GM19193 (cell line): ENCODE results near the gene CPNE2.

ENCODE experiments used
- POLR2A ChIP-seq: IDR thresholded peaks from 4 replicates; pipeline ENCODE4 v1.6.1; 2011; ENCODE audit not compliant: insufficient read depth, insufficient read length; ENCODE audit errors: extremely low read depth

The CPNE2 gene

DNA sequence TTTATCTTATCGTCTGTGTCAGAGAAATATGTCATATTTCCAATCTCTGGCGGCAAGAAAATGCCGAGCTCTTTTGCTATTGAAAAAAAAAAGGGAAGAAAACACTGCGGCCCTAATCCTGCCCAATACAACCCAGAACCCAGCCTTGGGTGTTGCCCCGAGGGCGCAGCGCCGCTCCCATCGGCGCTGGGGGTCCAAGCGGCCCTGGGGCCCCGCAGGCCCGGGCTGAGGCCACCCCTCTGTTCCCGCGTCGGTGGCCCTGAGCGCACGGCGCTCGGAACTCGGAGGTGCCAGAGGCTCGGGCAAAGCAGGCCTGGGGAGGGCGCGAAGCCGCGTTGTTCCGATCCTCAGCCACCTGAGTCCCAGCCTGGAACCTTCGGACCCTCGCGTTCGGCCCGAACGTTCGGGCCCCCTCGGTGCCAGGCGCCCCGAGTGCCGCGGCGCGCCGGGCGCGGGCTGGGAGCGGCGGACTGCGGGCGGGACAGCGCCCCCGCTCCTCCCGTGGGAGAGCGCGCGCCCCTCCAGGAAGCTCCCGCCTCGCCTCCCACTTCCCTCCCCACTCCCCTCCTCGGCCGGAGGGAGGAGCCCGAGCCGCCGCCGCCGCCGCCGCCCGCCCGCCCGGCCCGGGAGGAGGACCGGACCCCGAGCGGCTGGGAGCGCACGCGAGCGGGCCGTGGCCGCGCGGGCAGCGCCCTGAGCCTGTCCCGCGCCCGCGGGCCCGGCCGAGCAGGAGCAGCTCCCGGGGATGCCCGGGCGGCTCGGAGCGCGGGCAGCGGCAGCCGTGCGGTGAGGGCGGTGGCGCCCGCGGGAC, at the start of gene CPNE2:
Gene CPNE2 (plus strand): TSS at position 609 of the 811 bp plus-strand sequence. CDS start 18,160 bp downstream, outside the sequence.
- peak; percentile 11 for TF ChIP-seq POLR2A

GRCh38 chr16:57043248-57043647, 49.1 kb upstream of the CPNE2 start:
- TF ChIP-seq POLR2A: no peak

GRCh38 chr16:57044931-57045693, 47.3 kb upstream of the CPNE2 start:
- TF ChIP-seq POLR2A: no peak

GRCh38 chr16:57045694-57046381, 46.5 kb upstream of the CPNE2 start:
- peak; percentile 18 for TF ChIP-seq POLR2A

DNA sequence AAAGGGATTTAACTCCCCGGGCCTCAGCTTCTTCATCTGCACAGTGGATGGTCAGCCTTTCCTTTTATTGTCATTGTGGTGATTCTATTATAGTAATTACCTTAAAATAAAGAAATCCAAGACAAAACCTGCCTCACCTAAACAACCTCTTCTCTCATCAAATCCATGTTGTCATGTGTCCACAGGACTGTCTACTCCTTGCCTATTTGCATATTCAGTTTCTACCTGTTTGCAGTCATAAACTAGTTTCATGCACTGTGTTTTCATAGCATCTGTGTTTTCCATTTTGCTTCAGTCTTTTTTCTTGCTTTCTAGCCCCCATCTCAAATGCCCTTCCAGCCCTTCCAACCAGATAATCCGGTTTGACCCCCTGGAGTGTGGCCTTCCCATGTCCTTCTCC, 44.3 kb upstream of the CPNE2 start:
- TF ChIP-seq POLR2A: no peak

DNA sequence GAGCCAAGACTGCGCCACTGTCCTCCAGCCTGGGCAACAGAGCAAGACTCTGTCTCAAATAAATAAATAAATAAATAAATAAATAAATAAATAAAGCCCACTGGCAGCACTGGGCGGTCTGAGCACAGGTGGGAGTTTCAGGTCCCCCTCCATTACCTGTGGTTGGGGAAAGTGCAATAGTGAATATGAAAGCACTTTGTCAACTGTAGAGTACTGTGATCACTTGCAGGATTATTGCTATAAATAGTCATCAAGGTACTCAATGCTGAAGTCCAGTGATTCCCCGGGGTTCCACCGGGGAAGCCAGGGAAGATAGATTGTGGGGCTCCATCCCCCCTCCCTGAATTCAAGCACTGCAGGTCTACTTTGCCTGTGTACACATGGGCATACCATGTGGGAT, 42.7 kb upstream of the CPNE2 start:
- TF ChIP-seq POLR2A: no peak

- no peak for TF ChIP-seq POLR2A
Observed at GRCh38 chr16:57051696-57052228, 40.6 kb upstream of the CPNE2 start.

- TF ChIP-seq POLR2A: no peak
Observed at GRCh38 chr16:57053206-57053605, 39.2 kb upstream of the CPNE2 start.

- no peak for TF ChIP-seq POLR2A
Observed at GRCh38 chr16:57054338-57054737, 38.0 kb upstream of the CPNE2 start.

DNA sequence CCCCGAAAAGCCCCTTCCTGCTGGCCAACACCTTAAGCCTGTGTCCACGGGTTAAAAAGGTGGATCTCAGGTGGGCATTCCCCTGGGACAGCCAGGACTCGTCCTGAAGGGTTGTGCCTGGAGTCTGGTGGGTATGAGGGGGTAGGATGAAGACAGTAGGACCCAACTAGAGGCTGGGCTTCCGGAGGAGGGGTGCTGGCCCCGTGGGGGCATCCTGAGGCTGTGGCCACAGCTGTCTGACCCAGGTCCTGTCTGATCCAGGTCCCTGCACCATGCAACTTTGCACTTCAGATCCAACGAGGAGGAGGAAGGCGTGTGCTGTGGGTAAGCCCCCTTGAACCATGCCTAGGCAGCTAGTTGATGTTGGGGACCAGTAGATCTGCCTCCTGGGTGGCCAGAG, 37.6 kb upstream of the CPNE2 start:
- TF ChIP-seq POLR2A: no peak

GRCh38 chr16:57055671-57056070, 36.7 kb upstream of the CPNE2 start:
- TF ChIP-seq POLR2A: no peak

GRCh38 chr16:57058291-57058861, 34.0 kb upstream of the CPNE2 start:
- TF ChIP-seq POLR2A: no peak

- peak; percentile 24 for TF ChIP-seq POLR2A
Observed at GRCh38 chr16:57060323-57061083, 31.9 kb upstream of the CPNE2 start.
